Renal cortex interstitium (tissue), 11 donors: ENCODE data around the gene TTC29. TPM values are rescaled to one million over a fixed set of nuclear protein-coding genes. Genes with fewer than 3 reads are reported as not detected.
"Not testable (repeated sequence)": the region's sequence is repeated elsewhere in the genome, so short reads cannot be mapped to it uniquely, and the experiment has no call there.

Experiments
- DNase-seq, 11 donors: peaks; one replicate each; pipeline ENCODE4 v3.0.0-alpha.2; 2013; ENCODE audit warnings: low read depth in 9 of 11, low spot score in 4 of 11; ENCODE audit errors: extremely low read depth in 1 of 11
- polyA plus RNA-seq, 3 donors: library from polyadenylated mRNA; unstranded; fragments of 120-200 nt; gene quantifications; one replicate each; pipeline ENCODE4 v1.2.1, GENCODE V29; 2013; ENCODE audit not compliant: insufficient read length in 3 of 3

TTC29 gene
- polyA plus RNA-seq, 3 donors, result 1.5 TPM

DNA sequence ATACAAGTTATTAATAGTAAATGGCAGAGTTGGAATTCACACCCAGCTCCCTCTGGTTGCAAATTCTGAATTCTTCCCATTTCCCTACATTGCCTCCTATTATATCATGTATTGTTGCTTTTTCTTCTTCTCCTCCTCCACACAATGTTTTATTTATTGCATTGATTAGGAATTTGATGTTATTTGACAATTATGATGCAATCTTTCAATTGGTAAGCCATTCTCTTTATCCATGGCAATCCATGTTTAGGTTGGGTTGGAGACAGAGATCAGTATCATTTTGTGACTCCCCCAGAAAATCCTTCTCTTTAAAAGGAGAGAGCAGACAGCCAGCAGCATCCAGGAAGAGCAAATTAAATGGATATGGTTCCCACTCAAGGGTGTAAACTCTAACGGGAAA lies 30.5 kb downstream of the TTC29 start:
- DNase-seq, result no peak

GRCh38 chr4:146900295-146900694 lies 45.4 kb downstream of the TTC29 start:
- no peak for DNase-seq

GRCh38 chr4:146890301-146890700 lies 55.4 kb downstream of the TTC29 start:
- no peak for DNase-seq

- DNase-seq, result no peak
Measured at GRCh38 chr4:146883070-146883469, 62.6 kb downstream of the TTC29 start.

DNA sequence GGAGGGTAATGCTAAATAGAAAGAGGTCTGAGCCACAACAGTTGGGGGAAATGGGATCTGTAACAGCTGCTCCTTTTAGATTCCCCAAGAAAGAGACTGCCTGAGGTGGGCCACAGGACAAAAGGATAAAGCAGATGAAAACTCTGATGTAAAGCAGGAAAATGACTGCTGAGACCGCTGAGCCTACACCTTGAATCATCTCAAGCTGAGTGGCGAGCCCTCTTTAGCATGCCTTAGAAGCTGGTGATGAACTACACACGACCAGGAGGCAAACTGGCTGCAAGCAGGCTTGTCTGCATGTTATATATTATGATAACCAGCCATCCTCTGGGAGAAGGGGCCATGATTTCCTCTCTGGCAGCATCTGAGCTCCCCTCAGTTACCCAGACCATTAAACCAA lies 88.4 kb downstream of the TTC29 start:
- no peak for DNase-seq

- no peak for DNase-seq
Measured at GRCh38 chr4:146855761-146856160, 89.9 kb downstream of the TTC29 start.

- no peak for DNase-seq
Measured at GRCh38 chr4:146852360-146852759, 93.3 kb downstream of the TTC29 start.

DNA sequence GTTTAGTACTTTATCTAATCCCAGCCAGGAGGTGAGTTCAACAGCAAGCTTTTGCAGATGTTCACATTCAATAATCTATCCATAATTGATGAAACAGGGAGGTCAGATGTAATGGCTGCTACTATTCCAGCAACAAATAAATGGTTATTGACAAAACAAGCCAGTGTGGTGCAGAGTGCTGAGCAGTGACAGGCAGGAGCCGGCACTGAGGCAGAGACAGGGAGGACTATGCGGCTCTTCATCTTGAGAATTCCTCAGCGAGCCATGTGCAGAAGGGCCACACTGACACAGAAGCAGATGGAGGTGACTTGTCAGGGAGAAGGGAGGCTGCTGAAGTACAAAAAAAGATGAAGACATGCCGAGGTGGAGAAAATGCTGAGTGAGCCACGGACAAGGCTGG lies 98.3 kb downstream of the TTC29 start:
- no peak for DNase-seq

- no peak for DNase-seq
Measured at GRCh38 chr4:146846882-146847281, 98.8 kb downstream of the TTC29 start.

DNA sequence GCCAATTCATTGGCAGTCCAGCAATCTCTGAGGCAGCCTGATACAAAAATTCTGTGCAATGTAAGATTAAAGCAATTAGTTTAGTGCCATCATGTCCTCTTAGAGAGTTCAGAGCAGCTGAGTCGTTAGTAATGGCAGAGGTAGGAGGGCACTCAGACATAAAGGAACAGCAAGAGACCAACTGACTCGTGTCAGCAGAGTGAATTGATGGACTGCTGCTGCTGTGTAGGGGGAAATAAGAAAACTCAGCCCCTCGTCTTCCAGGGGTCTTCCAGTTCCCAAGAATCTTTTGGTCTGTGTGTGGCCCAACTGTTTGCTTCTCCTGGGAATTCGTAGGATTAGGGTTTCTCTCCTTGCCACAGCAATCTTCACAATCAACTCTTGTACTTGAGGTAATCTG lies 100.9 kb downstream of the TTC29 start:
- no peak for DNase-seq

DNA sequence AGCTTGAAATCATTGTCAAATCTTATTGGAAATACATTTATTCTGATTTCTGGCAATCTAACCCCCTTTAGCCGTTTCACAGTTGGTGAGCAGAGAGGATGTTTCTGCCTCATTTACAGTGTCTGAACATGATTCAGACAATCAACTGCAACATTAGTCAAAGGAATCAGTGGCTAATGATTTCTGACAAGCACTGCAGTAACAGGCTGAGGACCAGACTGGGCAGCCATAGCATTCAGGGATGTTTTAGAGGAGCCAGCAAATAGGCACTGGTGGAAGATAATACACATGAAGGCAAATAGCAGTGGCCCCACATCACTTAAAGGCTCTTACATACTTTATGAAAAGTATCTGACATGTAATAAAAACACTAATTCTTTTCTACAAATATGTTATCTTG lies 102.8 kb downstream of the TTC29 start:
- no peak for DNase-seq

- no peak for DNase-seq
Measured at GRCh38 chr4:146840731-146841130, 104.9 kb downstream of the TTC29 start.

DNA sequence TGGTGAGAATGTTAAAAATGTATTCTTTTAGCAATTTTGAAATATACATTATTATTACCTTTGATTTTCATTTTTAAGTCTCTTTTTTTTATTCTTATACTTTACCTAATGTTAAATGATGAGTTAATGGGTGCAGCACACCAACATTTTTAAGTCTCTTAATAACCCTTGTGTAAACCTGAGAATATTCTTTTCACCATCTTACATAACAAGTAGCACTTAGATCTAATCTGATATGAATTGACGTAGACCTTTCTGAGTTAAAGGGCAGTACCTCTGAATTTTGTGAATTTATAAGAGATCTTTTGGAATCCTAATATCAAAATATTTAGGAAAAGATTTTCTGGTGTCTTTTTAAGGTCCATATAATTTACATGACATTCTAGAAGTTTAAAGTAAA lies 110.6 kb downstream of the TTC29 start:
- DNase-seq, result no peak

- DNase-seq, result no peak
Measured at GRCh38 chr4:146834263-146835034, 111.2 kb downstream of the TTC29 start.

DNA sequence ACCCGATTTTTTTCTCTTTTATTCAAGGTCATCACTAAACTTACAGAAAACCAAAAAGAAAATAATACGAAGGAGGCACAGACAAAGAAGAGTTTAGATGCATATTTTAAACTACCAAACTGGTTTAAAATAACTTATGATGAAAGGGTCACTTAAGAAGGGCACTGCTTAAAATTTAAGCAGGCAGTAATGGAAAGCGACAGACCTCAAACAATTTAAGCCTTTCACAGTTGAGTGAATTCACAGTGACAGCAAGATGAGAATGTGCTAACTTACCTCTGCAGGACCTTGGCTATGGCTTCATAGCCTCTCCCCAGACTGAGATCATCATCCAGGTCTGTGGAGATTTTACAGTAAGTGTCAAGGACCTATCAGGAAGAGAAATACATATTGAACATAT lies 112.1 kb downstream of the TTC29 start:
- DNase-seq, result no peak

- not testable (repeated sequence) for DNase-seq
Measured at GRCh38 chr4:146822980-146823379, 122.7 kb downstream of the TTC29 start.

- DNase-seq, result no peak
Measured at GRCh38 chr4:146814750-146815149, 130.9 kb downstream of the TTC29 start.

GRCh38 chr4:146795711-146796110 lies 150.0 kb downstream of the TTC29 start:
- DNase-seq, result no peak

- DNase-seq, result no peak
Measured at GRCh38 chr4:146793727-146794126, 151.9 kb downstream of the TTC29 start.

DNA sequence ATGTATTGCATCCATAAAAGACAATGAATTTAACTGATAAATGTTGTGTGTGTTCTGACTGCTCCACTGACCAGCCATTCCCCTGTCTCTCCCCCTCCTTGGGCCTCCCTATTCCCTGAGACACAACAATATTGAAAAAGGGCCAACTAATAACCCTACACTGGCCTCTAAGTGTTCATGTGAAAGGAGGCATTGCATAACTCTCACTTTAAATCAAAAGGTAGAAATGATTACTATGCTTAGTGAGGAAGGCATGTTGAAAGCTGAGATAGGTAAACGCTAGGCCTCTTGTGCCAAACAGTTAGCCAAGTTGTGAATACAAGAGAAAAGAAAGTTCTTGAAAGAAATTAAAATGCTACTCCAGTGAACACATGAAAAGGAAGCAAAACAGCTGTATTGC lies 154.2 kb downstream of the TTC29 start:
- no peak for DNase-seq

DNA sequence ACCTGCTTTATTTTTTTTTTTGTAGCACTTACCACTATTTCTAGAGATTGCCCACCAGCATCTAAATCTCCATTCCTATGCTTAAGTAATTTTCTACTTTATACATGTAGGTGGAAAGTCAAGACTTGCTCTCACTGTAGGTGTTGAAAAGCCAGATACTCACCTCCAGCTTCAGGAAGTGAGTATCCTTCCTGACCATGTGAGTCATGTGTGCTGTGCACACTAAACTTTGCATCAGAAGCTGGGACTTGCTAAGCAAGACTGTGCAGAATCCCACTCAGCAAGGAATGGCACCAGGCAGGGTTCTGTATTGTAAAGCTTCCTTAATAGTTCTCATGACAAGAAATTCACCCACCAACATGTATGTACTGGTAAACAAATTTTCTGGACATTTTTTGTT lies 155.1 kb downstream of the TTC29 start:
- no peak for DNase-seq
